ENCODE measurements around the gene BTBD16. TPM values are rescaled to one million over a fixed set of nuclear protein-coding genes. Genes with fewer than 3 reads are reported as not detected.

The BTBD16 gene
- total and polyA plus RNA-seq, 2 of the 13 experiments (the other 11 are each of a cell fraction or from before 2014, with no cell fraction given), result 5.0 to 11.9 TPM

- no peak for TF ChIP-seq TSC22D2 (CRISPR knock-in tag; IDR thresholded peaks at IDR 0.05; ENCODE audit: borderline replicate concordance)
- no peak for TF ChIP-seq TARDBP (CRISPR knock-in tag; IDR thresholded peaks at IDR 0.05)
- no peak for TF ChIP-seq ATF1 (CRISPR knock-in tag; IDR thresholded peaks at IDR 0.05)
- no peak for TF ChIP-seq ZFP36L1 (CRISPR knock-in tag; IDR thresholded peaks at IDR 0.05)
- no peak for TF ChIP-seq MEIS2 (CRISPR knock-in tag; IDR thresholded peaks at IDR 0.05)
- TF ChIP-seq ZBTB37 (CRISPR knock-in tag; IDR thresholded peaks at IDR 0.05), result no peak
Measured at GRCh38 chr10:122263971-122264370, 7.1 kb upstream of the BTBD16 start (continued).

GRCh38 chr10:122264436-122264835 is 6.7 kb upstream of the BTBD16 start:
- Histone ChIP-seq H2AFZ (ENCODE audit: low read length) (no peak overlapping the region), H4K20me1 (ENCODE audit: insufficient read depth, low read length) (no peaks in the 10 kb centered on the region), H3K27ac (ENCODE audit: extremely low read length, insufficient read depth, low read length) (no peak overlapping the region), H3K9me3 (ENCODE audit: low read length) (peaks cover 7% of the 10 kb centered on the region; the same call in 1 of the 2 replicates), H3K27me3 (ENCODE audit: control insufficient read depth in 1 of 2, insufficient read depth in 2 of 2, low read length in 2 of 2) (no peaks in the 10 kb centered on the region), H3K4me1 (ENCODE audit: insufficient read depth, low read length) (peaks cover 28% of the 10 kb centered on the region), H3K79me2 (ENCODE audit: insufficient read depth, low read length) (no peaks in the 10 kb centered on the region), H3K9ac (ENCODE audit: insufficient read depth, low read depth, low read length) (no peak overlapping the region), H3K36me3 (replicated peaks in 1 of 2; ENCODE audit: control insufficient read depth in 1 of 2, insufficient read depth in 2 of 2, low read length in 2 of 2) (peaks cover 0 to 1% of the 10 kb centered on the region in 2 experiments; a peak in 1 of 5 replicates), H3K4me3 (replicated peaks in 1 of 3; ENCODE audit: insufficient read depth in 1 of 3, low read depth in 2 of 3, low read length in 3 of 3) (no peak overlapping the region), H3K4me2 (ENCODE audit: low read depth, low read length) (peak overlapping the region; percentile 15)
- 35% methylated on average over 1 of the region's 1 CpG for WGBS (ENCODE audit: low lambda C conversion rate)
- DNase-seq (ENCODE audit: low spot score), result peak; percentile 20
- in situ Hi-C loops (cut with HindIII; ENCODE audit: extremely low pct_ligation_motif_present, low pct_unique_long_range_greater_than_20kb) (no loop called here), intact Hi-C loops (cut with micrococcal nuclease; ENCODE audit: unreplicated experiment) (loop anchor here (10.0 kb wide), 2 partner anchors 120 to 220 kb away; no protein-coding TSS in a partner anchor)
- no peak for ATAC-seq
- POLR2A ChIA-PET, result no interaction called here
- CTCF ChIA-PET (ENCODE audit: low intra/inter-chr PET ratio, low total read pairs), result no interaction called here
- no TSS peak for BruUV-seq (replicated peaks)
- FAIRE-seq, result no peak
- no peak for TF ChIP-seq ZNF775 (CRISPR knock-in tag; IDR thresholded peaks at IDR 0.05; ENCODE audit: borderline replicate concordance)
- TF ChIP-seq, protein P1, sequence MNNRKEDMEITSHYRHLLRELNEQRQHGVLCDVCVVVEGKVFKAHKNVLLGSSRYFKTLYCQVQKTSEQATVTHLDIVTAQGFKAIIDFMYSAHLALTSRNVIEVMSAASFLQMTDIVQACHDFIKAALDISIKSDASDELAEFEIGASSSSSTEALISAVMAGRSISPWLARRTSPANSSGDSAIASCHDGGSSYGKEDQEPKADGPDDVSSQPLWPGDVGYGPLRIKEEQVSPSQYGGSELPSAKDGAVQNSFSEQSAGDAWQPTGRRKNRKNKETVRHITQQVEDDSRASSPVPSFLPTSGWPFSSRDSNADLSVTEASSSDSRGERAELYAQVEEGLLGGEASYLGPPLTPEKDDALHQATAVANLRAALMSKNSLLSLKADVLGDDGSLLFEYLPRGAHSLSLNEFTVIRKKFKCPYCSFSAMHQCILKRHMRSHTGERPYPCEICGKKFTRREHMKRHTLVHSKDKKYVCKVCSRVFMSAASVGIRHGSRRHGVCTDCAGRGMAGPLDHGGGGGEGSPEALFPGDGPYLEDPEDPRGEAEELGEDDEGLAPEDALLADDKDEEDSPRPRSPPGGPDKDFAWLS (CRISPR knock-in tag; IDR thresholded peaks at IDR 0.05; ENCODE audit: borderline replicate concordance), result no peak
- no peak for TF ChIP-seq MEF2D (CRISPR knock-in tag; IDR thresholded peaks at IDR 0.05)
- TF ChIP-seq ZBTB33 (CRISPR knock-in tag; IDR thresholded peaks at IDR 0.05), result no peak
- TF ChIP-seq DNMT1 (CRISPR knock-in tag; IDR thresholded peaks at IDR 0.05), result no peak
- TF ChIP-seq EP300 (IDR thresholded peaks at IDR 0.05; ENCODE audit: low read depth in 2 of 2, low read length in 2 of 2), result no peak
- no peak for TF ChIP-seq EP300 (CRISPR knock-in tag; IDR thresholded peaks at IDR 0.05; ENCODE audit: borderline replicate concordance)
- no peak for TF ChIP-seq KAT8 (CRISPR knock-in tag; IDR thresholded peaks at IDR 0.05)
- no peak for TF ChIP-seq CBX5 (CRISPR knock-in tag; IDR thresholded peaks at IDR 0.05; ENCODE audit: borderline replicate concordance)
- TF ChIP-seq TCF12 (IDR thresholded peaks at IDR 0.05), result no peak
- TF ChIP-seq TCF12 (CRISPR knock-in tag; IDR thresholded peaks at IDR 0.05), result no peak
- TF ChIP-seq PRPF4 (IDR thresholded peaks at IDR 0.05; ENCODE audit: low read depth, low read length, poor library complexity, severe bottlenecking), result no peak
- no peak for TF ChIP-seq HNRNPH1 (optimal IDR thresholded peaks at IDR 0.05; ENCODE audit: low read depth, low read length)
- no peak for TF ChIP-seq ZNF558 (CRISPR knock-in tag; IDR thresholded peaks at IDR 0.05; ENCODE audit: borderline replicate concordance)
- no peak for TF ChIP-seq ISX (CRISPR knock-in tag; conservative IDR thresholded peaks at IDR 0.05)
- TF ChIP-seq SSRP1 (CRISPR knock-in tag; IDR thresholded peaks at IDR 0.05), result no peak

Measured in HepG2 (cell line).